ENCODE measurements around the gene PGGHG. TPM values are rescaled to one million over a fixed set of nuclear protein-coding genes. Genes with fewer than 3 reads are reported as not detected.

PGGHG gene
- total and polyA plus RNA-seq, 12 donors = 0.55 to 77.2 (median 7.1) TPM

DNA sequence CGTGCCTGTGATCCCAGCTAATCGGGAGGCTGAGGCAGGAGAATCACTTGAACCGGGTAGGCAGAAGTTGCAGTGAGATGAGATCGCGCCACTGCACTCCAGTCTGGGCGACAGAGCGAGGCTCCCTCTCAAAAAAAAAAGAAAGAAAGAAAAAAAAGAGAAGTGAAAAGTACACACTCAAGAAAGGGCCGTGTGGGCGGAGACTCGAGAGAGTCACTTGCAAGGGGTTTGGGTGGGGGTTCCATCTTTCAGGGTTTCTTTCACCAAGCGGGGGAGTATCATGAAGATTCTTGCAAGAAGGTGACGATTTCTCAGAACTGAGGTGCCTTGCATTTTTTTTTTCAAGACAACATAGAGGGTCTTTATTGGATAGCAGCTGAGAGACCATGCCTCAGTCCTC is 14.4 kb downstream of the PGGHG start:
- Histone ChIP-seq H3K36me3 (replicated peaks in 1 of 2) (no peaks in the 10 kb centered on the region), H3K27ac (no peak overlapping the region), H3K4me1 (replicated peaks in 1 of 2) (peaks cover 0 to 5% of the 10 kb centered on the region in 2 donors), H3K9me3 (replicated peaks in 1 of 3) (no peaks in the 10 kb centered on the region), H3K4me3 (no peak overlapping the region), H3K27me3 (peaks cover 9% of the 10 kb centered on the region)
- intact Hi-C loops (cut with DNase I) = no loop called here
- TF ChIP-seq, protein P1, sequence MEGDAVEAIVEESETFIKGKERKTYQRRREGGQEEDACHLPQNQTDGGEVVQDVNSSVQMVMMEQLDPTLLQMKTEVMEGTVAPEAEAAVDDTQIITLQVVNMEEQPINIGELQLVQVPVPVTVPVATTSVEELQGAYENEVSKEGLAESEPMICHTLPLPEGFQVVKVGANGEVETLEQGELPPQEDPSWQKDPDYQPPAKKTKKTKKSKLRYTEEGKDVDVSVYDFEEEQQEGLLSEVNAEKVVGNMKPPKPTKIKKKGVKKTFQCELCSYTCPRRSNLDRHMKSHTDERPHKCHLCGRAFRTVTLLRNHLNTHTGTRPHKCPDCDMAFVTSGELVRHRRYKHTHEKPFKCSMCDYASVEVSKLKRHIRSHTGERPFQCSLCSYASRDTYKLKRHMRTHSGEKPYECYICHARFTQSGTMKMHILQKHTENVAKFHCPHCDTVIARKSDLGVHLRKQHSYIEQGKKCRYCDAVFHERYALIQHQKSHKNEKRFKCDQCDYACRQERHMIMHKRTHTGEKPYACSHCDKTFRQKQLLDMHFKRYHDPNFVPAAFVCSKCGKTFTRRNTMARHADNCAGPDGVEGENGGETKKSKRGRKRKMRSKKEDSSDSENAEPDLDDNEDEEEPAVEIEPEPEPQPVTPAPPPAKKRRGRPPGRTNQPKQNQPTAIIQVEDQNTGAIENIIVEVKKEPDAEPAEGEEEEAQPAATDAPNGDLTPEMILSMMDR (IDR thresholded peaks at IDR 0.05) = no peak
- no peak for TF ChIP-seq POLR2A (IDR thresholded peaks at IDR 0.05)
- DNase-seq = no peak
- WGBS, 4 donors = 77 to 89% (median 78%) methylated on average over 12 of the region's 12 CpGs

DNA sequence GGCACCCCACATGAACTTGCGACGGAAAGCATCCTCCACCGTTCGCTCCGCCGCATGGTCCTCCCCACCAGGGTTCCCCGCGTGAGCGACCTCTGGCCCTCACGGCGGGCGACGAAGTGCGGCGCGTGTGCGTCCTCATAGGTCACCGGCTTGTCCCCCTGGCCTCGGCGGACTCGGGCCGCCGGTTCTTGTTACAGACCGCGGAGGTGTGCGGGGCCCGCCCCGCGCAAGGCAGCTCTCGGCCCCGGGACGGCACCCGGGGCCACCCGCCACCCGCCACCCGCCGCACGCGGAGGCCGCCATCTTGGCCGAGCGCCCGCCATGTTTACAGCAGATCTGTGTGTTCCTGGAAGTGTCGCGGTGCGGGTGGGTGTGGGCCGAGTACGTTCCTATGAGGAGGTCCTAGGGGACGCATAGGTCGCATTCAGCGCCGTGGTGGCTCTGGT is 15.2 kb downstream of the PGGHG start:
- intact Hi-C loops (cut with DNase I) = no loop called here
- H3K36me3 ChIP-seq (replicated peaks in 1 of 2) = no peaks in the 10 kb centered on the region

DNA sequence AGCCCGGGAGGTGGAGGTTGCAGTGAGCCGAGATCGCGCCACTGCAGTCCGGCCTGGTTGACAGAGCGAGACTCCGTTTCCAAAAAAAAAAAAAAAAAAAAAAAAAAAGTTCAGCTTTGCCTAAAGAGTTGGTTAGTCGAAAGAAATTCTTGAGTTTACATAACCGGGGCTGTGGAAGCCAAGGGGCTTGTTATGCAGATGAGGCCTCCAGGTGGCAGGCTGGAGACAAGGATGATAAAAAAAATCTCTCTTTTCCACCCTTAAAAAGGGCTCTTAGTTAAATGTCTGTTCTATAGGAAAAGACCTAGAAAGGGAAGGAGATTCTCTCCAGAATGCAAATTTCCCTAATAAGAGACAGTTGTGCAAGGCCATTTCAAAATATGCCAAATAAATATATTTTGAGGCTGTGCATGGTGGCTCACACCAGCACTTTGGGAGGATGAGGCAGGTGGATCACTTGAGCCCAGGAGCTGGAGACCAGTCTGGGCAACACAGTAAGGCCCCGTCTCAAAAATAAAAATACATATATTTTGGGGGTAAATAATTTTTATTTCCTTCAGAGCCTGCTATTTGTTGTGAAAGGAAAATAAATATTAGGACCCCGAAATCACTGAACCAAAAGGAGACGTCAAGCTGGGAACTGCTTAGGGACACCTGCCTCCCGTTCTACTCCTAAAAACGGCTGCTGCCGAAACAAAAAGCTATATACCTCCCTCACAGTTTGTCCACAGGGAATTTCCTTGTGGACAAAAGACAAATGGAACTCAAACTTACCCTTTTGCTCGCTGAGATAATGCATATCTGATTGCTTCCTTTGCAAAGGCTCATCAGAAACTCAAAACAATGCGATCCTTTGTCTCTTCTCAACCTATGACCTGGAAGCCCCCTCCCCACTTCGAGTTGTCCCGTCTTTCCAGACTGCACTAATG is 16.3 kb downstream of the PGGHG start:
- H3K36me3 ChIP-seq (replicated peaks in 1 of 2) = no peaks in the 10 kb centered on the region
- H3K4me1 ChIP-seq (replicated peaks in 1 of 2) = peaks cover 6 to 15% of the 10 kb centered on the region in 2 donors
- no peak overlapping the region for H3K4me3 ChIP-seq
- 32 to 34% (median 33%) methylated on average over 19 of the region's 19 CpGs for WGBS, 4 donors
- TF ChIP-seq, protein P1 (IDR thresholded peaks at IDR 0.05) = peak; percentile 41 to 86 (median 69)
- no peak for TF ChIP-seq POLR2A (IDR thresholded peaks at IDR 0.05)
- no peaks in the 10 kb centered on the region for H3K9me3 ChIP-seq (replicated peaks in 1 of 3)
- no peaks in the 10 kb centered on the region for H3K27me3 ChIP-seq
- DNase-seq = peak; percentile 53 to 86 (median 76)
- H3K27ac ChIP-seq = peak overlapping the region in 1 of 5 donors; percentile 94
- intact Hi-C loops (cut with DNase I) = loop anchor here in 1 of 2 donors (5.0 kb wide), 1 partner anchor 52 kb away; no protein-coding TSS in a partner anchor

More for the DNA sequence above, 15.2 kb downstream of the PGGHG start:
- DNase-seq = no peak
- no peaks in the 10 kb centered on the region for H3K9me3 ChIP-seq (replicated peaks in 1 of 3)
- 72 to 90% (median 76%) methylated on average over 4 to 52 of the region's 52 CpGs for WGBS, 4 donors
- peaks cover 0 to 5% of the 10 kb centered on the region in 2 donors for H3K4me1 ChIP-seq (replicated peaks in 1 of 2)
- no peak overlapping the region for H3K27ac ChIP-seq
- TF ChIP-seq, protein P1 (IDR thresholded peaks at IDR 0.05) = no peak
- no peak for TF ChIP-seq POLR2A (IDR thresholded peaks at IDR 0.05)
- no peak overlapping the region for H3K4me3 ChIP-seq
- H3K27me3 ChIP-seq = peaks cover 3% of the 10 kb centered on the region

DNA sequence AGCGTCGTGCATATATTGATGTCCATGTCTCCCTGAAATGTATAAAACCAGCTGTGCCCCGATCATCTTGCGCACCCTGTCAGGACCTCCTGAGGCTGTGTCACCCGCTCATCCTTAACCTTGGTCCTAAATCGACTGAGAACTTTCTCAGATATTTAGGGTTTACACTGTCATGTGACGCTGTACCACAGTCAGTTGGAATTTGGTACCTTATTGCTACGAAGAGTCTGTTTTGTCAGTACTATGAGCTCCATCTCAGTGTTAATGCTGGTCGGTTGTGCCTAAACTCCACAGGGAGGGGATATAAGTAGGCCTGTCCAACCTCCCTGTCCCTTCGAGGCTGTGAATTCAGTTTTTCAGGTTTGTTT is 16.9 kb downstream of the PGGHG start:
- H3K4me3 ChIP-seq = no peak overlapping the region
- H3K27me3 ChIP-seq = no peaks in the 10 kb centered on the region
- no peaks in the 10 kb centered on the region for H3K36me3 ChIP-seq (replicated peaks in 1 of 2)
- no peak for DNase-seq
- intact Hi-C loops (cut with DNase I) = loop anchor here in 1 of 2 donors (5.0 kb wide), 1 partner anchor 51 kb away; no protein-coding TSS in a partner anchor
- H3K27ac ChIP-seq = peak overlapping the region in 1 of 5 donors; percentile 94
- H3K4me1 ChIP-seq (replicated peaks in 1 of 2) = peaks cover 6 to 15% of the 10 kb centered on the region in 2 donors
- no peaks in the 10 kb centered on the region for H3K9me3 ChIP-seq (replicated peaks in 1 of 3)
- 77 to 83% (median 78%) methylated on average over 9 to 10 of the region's 10 CpGs for WGBS, 4 donors
- TF ChIP-seq, protein P1 (IDR thresholded peaks at IDR 0.05) = no peak
- TF ChIP-seq POLR2A (IDR thresholded peaks at IDR 0.05) = no peak
